Sigmoid colon (tissue), 4 donors: ENCODE measurements around the gene SLCO2B1.

Experiments
- CTCF ChIP-seq, 4 experiments: fragments of 450-650 bp in 3 of 4; fragments of 200-600 bp in 1 of 4; IDR thresholded peaks; one replicate each; pipeline ENCODE4 v1.5.1; 2016 to 2019; ENCODE audit warnings: antibody characterized with exemption in 4 of 4, mild to moderate bottlenecking in 3 of 4, moderate library complexity in 2 of 4
- EP300 ChIP-seq, 4 donors: sonication (generic); formaldehyde crosslinking; IDR thresholded peaks; one replicate each; pipeline ENCODE4 v1.6.1; 2017; ENCODE audit warnings: antibody characterized with exemption in 4 of 4
- POLR2A ChIP-seq, 2 donors: fragments of 450-650 bp; IDR thresholded peaks; one replicate each; pipeline ENCODE4 v1.6.1; 2016; ENCODE audit warnings: antibody characterized with exemption in 2 of 2, mild to moderate bottlenecking in 2 of 2, moderate library complexity in 2 of 2

- TF ChIP-seq CTCF (IDR thresholded peaks at IDR 0.05) (no peak), POLR2A (IDR thresholded peaks at IDR 0.05) (no peak), EP300 (IDR thresholded peaks at IDR 0.05) (no peak)
These were observed 43.7 kb upstream of the SLCO2B1 start for GRCh38 chr11:75107187-75107586.
